ENCODE results near the gene DENND4C.
A peak's percentile ranks its signal among the peaks of the same experiment; 100 is the strongest.
"Not testable (repeated sequence)": the region's sequence is repeated elsewhere in the genome, so short reads cannot be mapped to it uniquely, and the experiment has no call there.

The DENND4C gene

DNA sequence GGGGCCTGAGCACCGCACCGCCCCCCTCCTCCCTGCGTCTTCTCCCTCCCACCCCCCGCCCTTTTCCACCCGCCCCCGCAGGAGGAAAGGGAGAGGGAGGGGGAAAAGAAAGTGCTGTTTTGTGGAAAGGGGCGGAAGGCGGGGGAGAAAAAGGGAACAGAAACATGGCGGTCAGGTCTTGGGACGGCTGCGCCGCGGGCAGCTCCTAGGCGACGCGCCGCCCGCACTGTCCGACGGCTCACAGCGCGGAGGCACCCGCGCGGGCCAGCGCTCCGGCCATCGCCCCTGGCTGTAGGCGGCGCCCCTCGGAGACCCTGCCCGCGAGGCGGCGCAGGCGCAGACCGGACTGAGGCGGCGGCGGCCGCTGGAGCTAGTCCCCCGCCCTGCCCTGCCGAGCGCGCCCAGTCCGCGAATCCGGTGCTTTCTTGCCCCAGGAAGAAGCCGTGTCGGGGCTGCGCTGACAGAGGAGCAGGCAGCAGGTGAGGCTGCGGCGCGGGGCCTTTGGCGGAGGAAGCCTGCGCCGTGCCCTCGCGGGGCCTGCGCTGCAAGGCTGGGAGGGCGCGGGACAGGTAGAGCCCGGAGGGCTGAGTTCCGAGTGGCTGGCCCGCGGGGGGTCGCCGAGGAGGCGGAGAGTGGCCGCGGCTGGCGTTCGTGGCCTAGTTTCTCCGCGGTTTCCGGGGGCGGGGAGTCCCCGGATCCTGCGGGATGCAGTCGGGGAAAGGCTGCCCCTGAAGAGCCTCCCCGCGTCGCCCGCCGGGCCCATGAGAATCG, at the start of gene DENND4C:
Gene DENND4C, plus strand, starts transcription at position 339 of the 771 bp plus-strand sequence. CDS start 45,482 bp downstream, outside the sequence.
- DNase-seq (ENCODE audit: low spot score): peak; percentile 92

DNA sequence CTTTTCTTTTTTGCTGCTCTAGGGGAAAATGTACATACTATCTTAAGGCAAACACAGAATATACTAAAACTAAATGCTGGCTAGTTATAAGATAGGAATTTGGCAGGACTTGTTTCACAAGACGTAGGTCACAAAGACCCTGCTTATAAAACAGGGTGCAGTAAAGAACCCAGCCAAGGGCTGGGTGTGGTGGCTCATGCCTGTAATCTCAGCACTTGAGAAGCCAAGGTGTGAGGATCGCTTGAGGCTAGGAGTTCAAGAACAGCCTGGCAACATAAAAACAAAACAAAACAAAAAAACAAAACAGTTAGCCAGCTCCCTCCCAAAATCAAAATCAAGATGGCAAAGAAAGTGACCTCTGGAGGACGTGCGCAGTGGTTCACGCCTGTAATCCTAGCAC, 49.5 kb upstream of the DENND4C start:
- no peak for DNase-seq (ENCODE audit: low spot score)

DNA sequence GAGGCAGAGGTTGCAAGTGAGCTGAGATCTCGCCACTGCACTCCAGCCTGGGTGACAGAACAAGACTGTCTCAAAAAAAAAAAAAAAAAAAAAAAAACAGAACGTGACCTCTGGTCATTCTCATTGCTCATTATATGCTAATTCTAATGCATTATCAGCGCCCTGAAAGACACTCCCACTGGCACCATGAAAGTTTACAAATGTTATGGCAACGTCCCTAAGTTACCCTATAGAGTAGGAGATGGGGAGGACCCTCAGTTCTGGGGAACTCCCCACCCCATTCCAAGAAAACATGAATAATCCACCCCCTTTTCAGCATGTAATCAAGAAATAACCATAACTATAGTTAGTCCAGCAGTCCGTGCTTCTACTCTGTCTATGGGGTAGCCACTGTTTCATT, 48.9 kb upstream of the DENND4C start:
- no peak for DNase-seq (ENCODE audit: low spot score)

DNA sequence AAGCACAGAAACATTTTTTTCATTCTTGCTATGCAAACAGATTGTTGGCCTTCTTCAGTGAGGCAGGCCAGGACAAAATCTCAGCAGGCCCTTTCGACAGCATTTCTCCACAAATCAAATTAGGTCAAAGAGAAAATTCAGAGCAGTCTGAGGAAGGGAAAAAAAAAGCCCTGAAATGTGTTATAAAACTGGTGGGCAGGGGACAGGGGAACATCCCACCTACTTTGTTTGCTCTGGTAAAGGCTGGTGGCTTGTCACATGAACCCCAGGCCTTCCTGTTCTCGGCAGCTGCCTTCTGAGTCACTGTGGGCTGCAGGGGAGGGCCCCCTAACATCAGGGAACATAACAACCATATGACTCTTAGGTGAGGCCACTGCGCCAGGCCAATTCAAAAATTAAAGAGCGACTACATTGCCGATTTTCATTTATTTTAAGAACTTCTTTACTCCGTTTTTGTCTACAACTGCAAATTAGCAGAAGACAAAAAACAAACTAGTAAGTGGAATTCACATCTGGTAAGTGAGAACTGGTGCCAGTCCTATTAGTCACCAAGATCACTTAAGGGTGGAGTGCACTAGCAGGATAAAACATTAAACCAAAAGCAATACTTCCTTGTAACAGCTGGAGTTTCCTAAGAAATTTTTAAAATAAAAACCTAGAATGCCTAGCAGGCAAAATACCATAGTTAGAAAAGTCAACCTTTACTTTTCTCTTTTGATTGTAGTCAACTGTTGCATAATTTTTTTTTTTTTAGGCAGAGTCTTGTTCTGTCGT, 46.2 kb upstream of the DENND4C start:
- no peak for DNase-seq (ENCODE audit: low spot score)

DNA sequence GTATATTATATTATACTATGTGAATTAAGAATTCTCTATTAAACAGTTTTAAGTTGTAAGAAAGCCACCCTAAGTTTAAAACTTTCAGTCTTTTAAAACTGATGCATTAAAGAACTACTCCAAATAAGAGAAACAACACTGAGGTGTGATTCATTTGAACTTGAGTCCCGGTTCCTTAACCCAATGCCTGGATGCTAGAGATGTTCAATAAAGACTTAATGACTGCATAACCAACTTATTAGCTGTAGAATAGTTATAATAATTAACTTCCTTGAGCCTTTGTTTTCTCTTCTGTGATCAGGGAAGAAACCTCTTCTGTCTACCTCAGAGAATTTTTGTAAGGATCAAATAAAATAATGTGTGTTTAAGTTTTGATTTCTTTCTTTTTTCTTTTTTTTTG, 45.3 kb upstream of the DENND4C start:
- no peak for DNase-seq (ENCODE audit: low spot score)

DNA sequence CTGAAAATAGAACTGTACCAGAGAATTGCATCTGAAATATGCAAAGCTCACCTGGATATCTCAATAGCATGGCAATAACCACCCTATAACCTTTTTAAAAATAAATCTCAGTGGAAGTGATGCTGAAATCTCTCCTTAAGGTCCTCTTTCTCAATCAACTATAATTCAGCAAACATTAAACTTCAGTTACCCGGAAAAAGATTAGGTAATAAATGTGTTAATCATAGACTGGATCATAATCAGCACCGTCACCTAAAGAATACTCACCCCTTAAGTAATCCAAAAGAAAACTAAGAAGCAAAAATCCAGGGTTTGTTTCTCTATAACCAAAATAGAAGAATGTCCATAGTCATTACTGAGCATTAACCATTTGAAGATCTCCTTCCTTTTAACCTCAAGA, 44.3 kb upstream of the DENND4C start:
- no peak for DNase-seq (ENCODE audit: low spot score)

DNA sequence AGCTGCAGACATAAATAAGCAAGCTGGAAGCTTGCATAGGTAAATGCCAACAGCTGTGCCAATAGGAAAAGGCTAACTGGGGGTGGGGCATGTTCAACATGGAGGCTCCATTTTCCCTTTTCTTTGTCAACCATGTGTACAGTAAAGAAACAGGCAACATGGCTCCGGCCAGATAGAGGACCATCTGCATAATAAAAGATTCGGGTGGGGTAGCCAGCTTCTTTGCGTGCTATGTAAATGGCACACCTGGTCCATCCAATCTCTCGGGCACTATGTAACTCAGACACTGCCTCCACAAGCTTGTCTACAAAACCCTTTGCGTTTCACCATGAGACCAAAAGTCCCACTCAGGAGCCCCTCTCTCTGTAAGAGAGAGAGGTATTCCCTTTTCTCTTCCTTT, 41.7 kb upstream of the DENND4C start:
- DNase-seq (ENCODE audit: low spot score): no peak

DNA sequence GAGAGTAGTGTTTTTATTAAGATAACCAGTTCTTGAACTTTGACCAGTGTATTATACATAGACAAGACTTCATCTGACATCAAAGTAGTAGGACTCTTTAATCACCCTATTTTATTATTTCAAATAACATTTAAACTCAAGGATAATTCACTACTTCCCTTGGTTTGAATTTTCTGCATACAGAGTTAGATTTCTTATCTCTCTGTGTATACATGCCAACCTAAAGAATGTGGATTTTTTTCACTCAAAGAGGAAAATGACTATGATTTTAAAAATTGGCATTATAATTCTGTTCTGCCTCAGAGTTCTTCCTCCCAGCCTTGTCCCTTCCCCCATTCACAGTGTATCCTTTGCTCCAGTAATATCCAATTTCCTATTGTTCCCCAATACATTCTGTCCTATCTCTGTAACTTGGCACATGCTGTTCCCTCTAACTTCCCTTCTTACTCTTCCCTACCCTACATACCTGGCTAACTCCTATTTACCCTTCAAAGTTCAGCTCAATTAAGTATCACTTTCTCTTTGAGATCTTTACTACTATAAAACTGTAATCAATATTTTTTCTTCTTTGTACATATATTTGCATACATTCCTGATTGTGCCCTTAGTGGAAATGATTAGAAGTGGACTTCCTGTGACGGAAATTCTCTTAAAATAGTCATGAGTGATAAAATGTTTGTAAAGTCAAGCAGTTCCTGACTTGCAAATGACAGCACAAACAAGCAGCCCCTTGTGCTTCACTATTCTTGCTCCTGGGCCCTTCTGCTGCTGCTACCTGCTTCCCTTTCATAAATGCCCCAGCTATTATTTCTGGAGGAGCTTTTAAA, 38.1 kb upstream of the DENND4C start:
- DNase-seq (ENCODE audit: low spot score): no peak

DNA sequence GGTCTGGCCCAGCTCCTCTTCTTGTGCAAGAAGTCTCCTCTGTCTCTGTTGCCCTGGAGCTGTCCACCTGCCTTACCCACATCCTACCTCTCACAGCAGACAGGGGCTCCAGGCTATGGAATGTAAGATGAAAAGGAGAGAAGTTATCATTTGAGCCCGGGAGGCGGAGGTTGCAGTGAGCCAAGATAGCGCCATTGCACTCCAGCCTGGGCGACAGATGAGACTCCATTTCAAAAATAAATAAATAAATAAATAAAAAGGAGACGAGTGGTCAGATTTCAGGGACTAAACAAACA, 37.5 kb upstream of the DENND4C start:
- DNase-seq (ENCODE audit: low spot score): no peak

DNA sequence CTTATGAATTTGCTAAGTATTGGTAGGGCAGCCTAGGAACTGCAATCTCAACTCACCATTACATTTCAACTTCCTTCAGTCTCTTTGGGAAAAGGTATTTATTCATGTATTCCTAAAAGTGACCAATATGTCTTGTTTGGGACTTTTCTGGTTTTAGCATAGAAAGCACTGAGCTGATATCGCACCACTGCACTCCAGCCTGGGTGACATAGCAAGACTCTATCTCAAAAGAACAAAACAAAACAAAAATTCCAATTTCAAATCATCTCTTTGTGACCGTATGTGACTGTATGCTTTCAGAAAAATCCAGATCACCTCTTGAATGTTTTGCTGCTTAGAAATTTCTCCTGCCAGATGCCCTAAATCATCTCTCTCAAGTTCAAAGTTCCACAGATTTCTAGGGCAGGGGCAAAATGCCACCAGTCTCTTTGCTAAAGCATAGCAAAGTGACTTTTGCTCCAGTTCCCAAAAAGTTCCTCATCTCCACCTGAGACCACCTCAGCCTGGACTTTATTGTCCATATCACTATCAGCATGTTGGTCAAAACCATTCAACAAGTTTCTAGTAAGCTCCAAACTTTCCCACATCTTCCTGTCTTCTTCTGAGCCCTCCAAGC, 37.0 kb upstream of the DENND4C start:
- not testable (repeated sequence) for DNase-seq (ENCODE audit: low spot score)

DNA sequence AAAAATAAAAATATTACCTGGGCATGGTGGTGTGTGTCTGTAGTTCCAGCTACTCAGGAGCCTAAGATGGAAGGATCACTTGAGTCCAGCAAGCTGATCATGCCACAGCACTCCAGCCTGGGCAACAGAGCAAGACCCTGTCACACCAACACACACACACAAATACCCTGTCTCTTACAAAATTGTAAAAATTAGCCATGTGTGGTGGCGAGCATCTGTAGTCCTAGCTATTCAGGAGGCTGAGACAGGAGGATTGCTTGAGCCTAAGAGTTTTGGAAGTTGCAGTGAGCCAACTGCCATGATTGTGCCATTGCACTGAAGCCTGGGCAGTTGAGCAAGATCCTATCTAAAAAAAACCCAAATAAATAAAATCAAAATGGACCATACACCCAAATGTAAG, 32.1 kb upstream of the DENND4C start:
- no peak for DNase-seq (ENCODE audit: low spot score)

DNA sequence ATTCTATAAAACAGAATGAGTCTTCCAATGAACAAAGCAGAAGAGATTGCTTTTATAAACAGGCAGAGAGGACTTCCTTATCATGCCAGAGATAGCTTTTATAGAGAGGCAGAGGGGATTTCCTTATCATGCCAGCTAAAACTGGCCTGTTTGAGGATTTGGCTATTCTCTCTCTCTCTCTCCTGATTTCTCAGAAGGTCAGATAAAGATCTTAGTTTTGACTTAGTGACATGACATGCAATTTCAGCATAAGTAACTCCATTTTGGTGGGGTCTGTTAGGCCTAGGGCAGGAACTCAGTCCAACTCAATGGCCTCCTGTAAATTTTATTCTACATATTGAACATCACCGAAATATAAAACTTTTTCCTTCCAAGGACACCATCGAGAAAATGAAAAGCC, 31.5 kb upstream of the DENND4C start:
- no peak for DNase-seq (ENCODE audit: low spot score)

DNA sequence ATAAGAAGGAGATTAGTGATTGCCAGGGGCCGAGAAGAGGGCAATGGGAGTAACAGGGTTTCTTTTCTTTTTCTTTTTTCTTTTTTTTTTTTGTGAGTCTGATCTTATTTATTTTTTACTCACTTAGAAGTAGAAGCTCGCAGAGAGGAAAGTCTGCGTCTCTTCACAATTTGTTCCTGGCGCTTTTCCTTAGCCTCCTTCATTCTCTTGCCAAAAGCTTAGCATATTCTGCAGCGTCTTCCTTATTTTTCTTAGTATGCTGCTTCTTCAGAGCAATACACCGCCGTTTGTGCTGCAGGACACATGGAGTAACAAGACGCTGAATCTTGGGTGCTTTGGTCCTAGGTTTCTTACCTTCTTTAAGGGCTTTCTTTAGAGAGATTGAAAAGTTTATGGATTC, 30.3 kb upstream of the DENND4C start:
- DNase-seq (ENCODE audit: low spot score): no peak

DNA sequence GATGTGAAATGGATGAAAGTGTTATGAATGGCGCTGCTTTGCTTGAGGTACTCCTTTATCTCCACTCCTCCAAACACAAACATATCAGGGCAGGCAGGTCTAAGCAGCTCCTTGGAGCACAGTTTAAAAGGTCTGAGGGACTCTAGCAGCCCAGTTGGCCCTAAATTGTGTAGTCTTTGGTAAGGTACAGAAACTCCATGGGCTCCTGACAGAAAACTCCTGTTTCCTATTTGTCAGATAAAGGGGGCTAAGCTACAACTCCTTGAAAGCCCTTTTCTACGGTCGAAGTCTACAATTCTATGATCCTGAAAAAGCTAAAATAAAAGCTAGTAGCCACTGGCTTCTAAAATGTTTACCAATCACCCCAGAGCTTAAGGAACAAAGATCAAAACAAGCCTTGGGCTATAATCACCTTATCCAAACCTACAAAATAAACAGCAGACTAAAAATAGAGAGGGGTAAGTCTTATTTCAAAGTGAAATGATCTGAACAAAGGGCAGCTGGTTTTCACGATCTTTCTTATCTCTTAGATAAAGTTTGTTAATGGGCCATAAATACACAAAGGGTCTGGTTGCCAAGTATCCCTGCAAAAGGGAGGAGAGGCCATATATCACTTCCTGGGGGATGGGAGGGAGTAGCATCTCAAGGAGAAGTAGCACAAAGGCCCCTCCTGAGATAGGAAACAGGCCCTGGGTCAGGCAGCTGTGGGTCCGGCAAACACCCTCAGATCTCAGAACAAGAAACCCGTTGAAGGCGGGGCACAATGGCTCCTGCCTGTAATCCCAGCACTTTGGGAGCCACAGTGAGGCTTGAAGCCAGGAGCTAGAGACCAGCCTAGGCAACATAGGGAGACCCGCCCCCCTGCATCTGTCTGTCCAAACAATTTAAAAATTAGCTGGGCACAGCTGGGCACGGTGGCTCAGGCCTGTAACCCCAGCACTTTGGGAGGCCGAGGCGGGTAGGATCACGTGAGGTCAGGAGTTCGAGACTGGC, 28.3 kb upstream of the DENND4C start:
- DNase-seq (ENCODE audit: low spot score): no peak

DNA sequence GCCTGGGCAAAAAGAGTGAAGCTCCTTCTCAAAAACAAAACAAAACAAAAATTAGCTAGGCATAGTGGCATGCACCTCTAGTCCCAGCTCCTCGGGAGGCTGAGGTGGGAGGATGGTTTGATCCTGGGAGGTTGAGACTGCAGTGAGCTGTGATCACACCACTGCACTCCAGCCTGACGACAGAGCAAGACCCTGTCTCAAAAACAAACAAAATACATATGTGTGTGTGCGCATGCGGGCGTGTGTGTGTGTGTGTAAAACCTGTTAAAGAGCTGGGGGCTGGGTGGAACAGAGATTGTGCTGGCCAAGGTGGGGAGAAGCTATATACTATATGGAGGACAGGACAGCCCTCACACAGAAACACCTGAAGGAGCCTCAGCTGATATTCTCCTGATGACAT, 27.4 kb upstream of the DENND4C start:
- DNase-seq (ENCODE audit: low spot score): no peak

DNA sequence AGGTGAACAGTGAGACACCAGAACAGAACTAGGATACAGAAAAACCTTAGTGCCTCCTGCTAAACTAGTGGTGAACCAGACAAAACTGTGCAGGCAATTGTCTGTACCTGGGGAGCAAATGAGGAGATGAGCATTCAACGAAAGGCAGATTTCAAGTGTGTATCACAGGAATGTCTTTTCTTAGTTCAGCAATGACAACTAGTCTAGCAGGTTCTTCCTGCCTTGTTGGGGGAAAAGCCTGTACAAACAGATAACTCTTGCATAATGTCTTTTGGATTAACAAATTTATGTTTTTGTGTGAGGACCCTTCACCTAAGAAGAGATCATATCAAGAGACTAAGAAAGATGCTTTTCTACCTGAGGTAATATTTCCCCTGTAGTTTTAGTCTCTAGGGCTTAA, 21.8 kb upstream of the DENND4C start:
- DNase-seq (ENCODE audit: low spot score): no peak

DNA sequence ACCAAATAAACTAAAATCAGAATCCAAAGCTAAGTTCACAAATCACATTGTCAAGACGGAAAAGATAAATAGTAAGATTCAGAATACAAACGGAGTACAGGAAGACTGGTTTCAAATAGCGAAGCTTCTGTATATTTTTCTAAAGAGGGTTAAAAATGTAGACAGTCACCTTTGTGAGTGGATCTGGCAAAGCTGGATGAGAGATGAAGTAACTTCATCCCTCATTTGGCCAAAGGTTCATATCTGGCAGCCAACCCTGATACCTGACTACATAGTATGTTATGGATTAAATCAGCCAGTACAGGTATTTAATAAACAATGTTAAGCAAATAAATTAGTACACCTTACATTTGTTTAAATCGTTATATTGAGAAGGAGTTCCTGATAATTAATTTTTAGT, 21.3 kb upstream of the DENND4C start:
- no peak for DNase-seq (ENCODE audit: low spot score)

DNA sequence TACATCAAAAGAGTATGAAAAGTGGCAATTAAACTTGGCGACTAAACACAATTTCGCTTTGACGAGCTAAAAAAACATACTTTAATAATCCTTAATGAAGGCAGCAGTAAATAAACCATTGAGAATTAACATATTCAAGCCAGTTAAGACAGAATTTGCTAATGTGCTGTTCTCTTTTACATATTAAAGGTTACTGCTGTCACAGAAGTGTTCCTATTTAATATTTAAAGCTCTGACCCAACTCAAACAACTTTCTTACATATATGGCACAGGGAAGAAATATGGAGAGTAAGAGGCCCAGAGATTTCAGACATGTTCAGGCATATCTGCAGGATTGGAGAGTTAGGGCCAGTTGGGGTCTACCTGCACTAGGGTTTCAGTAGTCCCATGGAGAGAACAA, 16.7 kb upstream of the DENND4C start:
- DNase-seq (ENCODE audit: low spot score): no peak

DNA sequence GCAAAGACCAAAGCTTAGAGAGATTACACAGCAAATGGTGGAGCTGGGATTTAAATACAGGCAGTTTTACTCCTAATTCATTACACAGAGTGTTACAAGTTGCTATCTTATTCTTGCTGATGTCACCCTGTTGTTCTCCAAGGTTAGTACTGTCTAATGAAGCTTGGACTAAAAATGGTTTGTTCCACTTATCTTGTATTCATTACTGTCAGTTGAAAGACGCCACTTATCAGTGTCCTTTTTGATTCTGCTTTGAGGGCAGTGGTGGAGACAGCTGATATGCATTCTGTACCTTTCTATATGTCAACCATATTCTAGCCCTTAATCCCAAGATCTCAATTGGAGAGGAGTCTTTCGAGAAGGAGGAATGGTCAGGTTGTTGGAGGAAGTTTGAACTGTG, 14.0 kb upstream of the DENND4C start:
- no peak for DNase-seq (ENCODE audit: low spot score)

DNA sequence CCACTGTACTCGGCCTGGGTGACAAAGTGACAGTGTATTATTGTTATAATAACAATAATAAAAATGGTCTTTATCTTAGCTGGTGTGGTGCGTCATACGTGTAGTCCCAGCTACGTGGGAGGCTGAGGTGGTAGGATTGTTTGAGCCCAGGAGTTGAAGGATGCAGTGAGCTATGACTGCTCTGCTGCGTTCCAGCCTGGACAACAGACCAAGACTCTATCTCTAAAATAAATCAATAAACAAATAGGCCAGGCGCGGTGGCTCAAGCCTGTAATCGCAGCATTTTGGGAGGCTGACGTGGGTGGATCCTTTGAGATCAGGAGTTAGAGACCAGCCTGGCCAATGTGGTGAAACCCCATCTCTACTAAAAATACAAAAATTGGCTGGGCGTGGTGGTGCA, 9.2 kb upstream of the DENND4C start:
- no peak for DNase-seq (ENCODE audit: low spot score)

DNA sequence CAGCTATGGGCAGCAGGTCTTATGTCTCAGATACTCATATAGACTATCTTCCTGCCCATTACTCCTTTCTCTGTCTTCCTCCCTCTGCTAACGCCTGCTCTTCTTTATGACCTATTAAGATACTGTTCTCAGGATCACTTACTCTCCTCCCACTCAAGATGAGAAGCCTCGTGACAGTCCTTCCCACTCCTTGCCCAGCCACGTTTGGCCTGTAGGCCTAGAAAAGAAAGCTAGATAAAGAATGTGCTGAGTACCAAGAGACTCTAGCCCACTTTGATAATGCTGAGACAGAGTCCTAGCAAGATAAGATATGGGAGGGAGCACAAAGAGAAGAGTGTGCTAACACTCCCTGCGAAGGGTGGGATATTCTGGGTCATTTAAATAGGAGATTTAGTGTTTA, 6.8 kb upstream of the DENND4C start:
- DNase-seq (ENCODE audit: low spot score): no peak

Data from D341Med (cell line).